Mammary epithelial cell (primary cell): ENCODE data around the gene MLH3.

Experiments used
- EZH2 ChIP-seq: IDR thresholded peaks from 2 replicates; pipeline ENCODE4 v1.6.1; 2012; ENCODE audit warnings: low read length, inconsistent platforms, borderline replicate concordance
- TF ChIP-seq, protein P1 (sequence below), 2 donors: IDR thresholded peaks in 1 of 2; conservative IDR thresholded peaks in 1 of 2; 2 replicates each; pipeline ENCODE4 v1.5.1; 2011 to 2012; ENCODE audit warnings: inconsistent platforms in 2 of 2, low read length in 2 of 2, mild to moderate bottlenecking in 2 of 2, control low read depth in 1 of 2, low read depth in 1 of 2; ENCODE audit not compliant: insufficient read depth in 1 of 2; ENCODE audit errors: extremely low read depth in 1 of 2

DNA sequence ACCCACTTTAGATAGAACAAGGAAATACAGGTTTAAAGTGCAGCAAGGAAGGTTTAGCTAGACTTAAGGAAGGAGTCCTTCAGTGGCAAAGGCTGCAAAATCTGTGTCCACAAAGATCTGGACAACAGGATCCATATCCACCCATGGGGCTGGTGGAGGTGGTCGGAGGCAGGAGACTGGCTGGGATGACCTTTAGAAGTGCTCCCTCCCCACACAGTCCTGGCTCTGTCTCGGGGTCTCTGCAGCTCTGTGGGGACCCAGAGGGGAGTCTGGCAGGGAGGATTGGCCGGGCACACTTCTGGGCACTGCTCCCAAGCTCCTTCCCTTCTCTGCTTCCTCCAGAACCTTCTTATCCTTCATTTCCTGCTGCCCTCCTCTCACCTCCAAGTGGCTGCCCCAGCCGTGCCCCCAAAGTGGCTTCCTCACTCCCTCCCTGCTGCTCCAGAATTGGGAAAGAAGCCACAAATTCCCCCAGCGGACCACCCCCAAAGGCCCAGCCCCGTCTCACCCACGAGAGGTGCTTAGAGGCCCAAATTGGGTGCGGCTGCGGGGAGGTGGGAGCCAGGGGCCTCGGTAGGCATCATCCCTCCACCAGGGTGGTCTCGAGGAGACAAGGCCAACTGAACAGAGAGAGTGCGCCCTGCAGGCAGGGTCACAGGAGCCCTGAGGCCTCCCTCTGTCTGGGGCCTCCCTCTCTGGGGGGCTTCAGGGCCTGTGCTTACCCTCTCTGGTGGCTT lies 73.9 kb downstream of the MLH3 start:
- TF ChIP-seq, protein P1, sequence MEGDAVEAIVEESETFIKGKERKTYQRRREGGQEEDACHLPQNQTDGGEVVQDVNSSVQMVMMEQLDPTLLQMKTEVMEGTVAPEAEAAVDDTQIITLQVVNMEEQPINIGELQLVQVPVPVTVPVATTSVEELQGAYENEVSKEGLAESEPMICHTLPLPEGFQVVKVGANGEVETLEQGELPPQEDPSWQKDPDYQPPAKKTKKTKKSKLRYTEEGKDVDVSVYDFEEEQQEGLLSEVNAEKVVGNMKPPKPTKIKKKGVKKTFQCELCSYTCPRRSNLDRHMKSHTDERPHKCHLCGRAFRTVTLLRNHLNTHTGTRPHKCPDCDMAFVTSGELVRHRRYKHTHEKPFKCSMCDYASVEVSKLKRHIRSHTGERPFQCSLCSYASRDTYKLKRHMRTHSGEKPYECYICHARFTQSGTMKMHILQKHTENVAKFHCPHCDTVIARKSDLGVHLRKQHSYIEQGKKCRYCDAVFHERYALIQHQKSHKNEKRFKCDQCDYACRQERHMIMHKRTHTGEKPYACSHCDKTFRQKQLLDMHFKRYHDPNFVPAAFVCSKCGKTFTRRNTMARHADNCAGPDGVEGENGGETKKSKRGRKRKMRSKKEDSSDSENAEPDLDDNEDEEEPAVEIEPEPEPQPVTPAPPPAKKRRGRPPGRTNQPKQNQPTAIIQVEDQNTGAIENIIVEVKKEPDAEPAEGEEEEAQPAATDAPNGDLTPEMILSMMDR (conservative IDR thresholded peaks at IDR 0.05 in 1 of 2, IDR thresholded peaks at IDR 0.05 in 1 of 2; ENCODE audit: extremely low read depth in 1 of 2, insufficient read depth in 1 of 2, low read depth in 1 of 2, low read length in 2 of 2), result no peak
- TF ChIP-seq EZH2, result no peak
